B cell (primary cell): Measurements from ENCODE around the gene FOSB. TPM values are rescaled to one million over a fixed set of nuclear protein-coding genes. Genes with fewer than 3 reads are reported as not detected.
A peak's percentile ranks its signal among the peaks of the same experiment; 100 is the strongest.

Experiments used
- ATAC-seq: fragments of 200-7000 bp; cut with Tn5 transposase; one replicate; pipeline ENCODE4 v1.10.0; 2021; ENCODE audit warnings: low read depth, mild to moderate bottlenecking, moderate number of reproducible peaks, moderate library complexity
- CTCF ChIA-PET: fragments of 350-600 bp; sonication (Branson Sonifier 250); formaldehyde crosslinking; loops from one replicate; lab custom pipeline; 2021; ENCODE audit warnings: antibody characterized with exemption, inconsistent platforms; lab: Charles Lee
- POLR2A ChIA-PET: fragments of 350-600 bp; sonication (Branson Sonifier 250); formaldehyde crosslinking; loops from one replicate; lab custom pipeline; 2021; ENCODE audit warnings: antibody characterized with exemption; lab: Charles Lee
- DNase-seq: peaks from one replicate; pipeline ENCODE4 v3.0.0; 2013
- H2AFZ ChIP-seq: 2 replicates; pipeline ENCODE4 v1.6.1; 2012; ENCODE audit warnings: mild to moderate bottlenecking, low read depth, low read length; ENCODE audit not compliant: insufficient read depth, poor library complexity, severe bottlenecking
- H3K27ac ChIP-seq, 2 donors: 1 replicate in 1 of 2; 2 replicates in 1 of 2; pipeline ENCODE4 v1.5.1; 2012 to 2013; ENCODE audit warnings: low read length in 2 of 2, mild to moderate bottlenecking in 2 of 2, moderate library complexity in 1 of 2
- H3K27me3 ChIP-seq, 4 experiments: fragments of 200-600 bp in 1 of 4; sonication (generic) in 1 of 4; replicated peaks in 1 of 4; 1 replicate in 2 of 4; 2 replicates in 2 of 4; pipeline versions ENCODE4 v1.6.1 to v1.7.0; 2013 to 2016; ENCODE audit warnings: low read length in 3 of 4, mild to moderate bottlenecking in 2 of 4, mixed read lengths in 1 of 4, moderate library complexity in 1 of 4; ENCODE audit not compliant: insufficient read depth in 4 of 4, control insufficient read depth in 3 of 4; ENCODE audit errors: control extremely low read depth in 1 of 4
- H3K36me3 ChIP-seq, 2 experiments: replicated peaks in 1 of 2; 1 replicate in 1 of 2; 2 replicates in 1 of 2; pipeline versions ENCODE4 v1.6.1 to v1.7.1; 2013; ENCODE audit warnings: low read length in 1 of 2; ENCODE audit not compliant: insufficient read depth in 2 of 2, control insufficient read depth in 1 of 2; ENCODE audit errors: control extremely low read depth in 1 of 2, extremely low read depth in 1 of 2
- H3K4me1 ChIP-seq, 2 donors: fragments of 200-600 bp in 1 of 2; sonication (generic) in 1 of 2; 1 replicate in 1 of 2; 2 replicates in 1 of 2; pipeline versions ENCODE4 v1.5.1 to v1.6.1; 2013 to 2017; ENCODE audit warnings: low read length in 2 of 2; ENCODE audit not compliant: control insufficient read depth in 2 of 2, insufficient read depth in 2 of 2
- H3K4me2 ChIP-seq: replicated peaks from 2 replicates; pipeline ENCODE3; 2012; ENCODE audit warnings: mild to moderate bottlenecking, low read depth, low read length; ENCODE audit not compliant: poor library complexity, severe bottlenecking
- H3K4me3 ChIP-seq, 5 experiments: fragments of 200-600 bp in 1 of 5; sonication (generic) in 1 of 5; 1 replicate in 3 of 5; 2 replicates in 2 of 5; pipeline versions ENCODE4 v1.5.1 to v1.7.0; 2011 to 2016; ENCODE audit warnings: low read length in 4 of 5, mild to moderate bottlenecking in 4 of 5, low read depth in 2 of 5, control low read depth in 1 of 5, moderate library complexity in 1 of 5; ENCODE audit not compliant: insufficient read depth in 1 of 5; ENCODE audit errors: control extremely low read depth in 1 of 5, extremely low read depth in 1 of 5
- H3K79me2 ChIP-seq: fragments of 200-600 bp; sonication (generic); one replicate; pipeline ENCODE4 v1.6.0; 2016; ENCODE audit warnings: low read length; ENCODE audit not compliant: control insufficient read depth, insufficient read depth
- H3K9ac ChIP-seq: fragments of 200-600 bp; sonication (generic); 2 replicates; pipeline ENCODE4 v1.6.1; 2017; ENCODE audit warnings: mild to moderate bottlenecking, low read length, moderate library complexity
- H3K9me3 ChIP-seq, 3 donors: one replicate each; pipeline versions ENCODE4 v1.6.1 to v1.7.1; 2013; ENCODE audit warnings: low read length in 2 of 3; ENCODE audit not compliant: control insufficient read depth in 2 of 3, insufficient read depth in 1 of 3; ENCODE audit errors: control extremely low read depth in 1 of 3
- H4K20me1 ChIP-seq: 2 replicates; pipeline ENCODE4 v1.6.0; 2012; ENCODE audit warnings: mild to moderate bottlenecking, low read length; ENCODE audit not compliant: insufficient read depth, control insufficient read depth, poor library complexity, severe bottlenecking
- H3K27ac Mint-ChIP-seq: one replicate; pipeline ENCODE4 v1.8.0; 2021; ENCODE audit warnings: mixed read lengths
- H3K27me3 Mint-ChIP-seq: one replicate; pipeline ENCODE4 v1.8.0; 2021; ENCODE audit warnings: mixed read lengths
- H3K4me1 Mint-ChIP-seq: one replicate; pipeline ENCODE4 v1.8.0; 2021; ENCODE audit warnings: mixed read lengths
- H3K4me3 Mint-ChIP-seq: one replicate; pipeline ENCODE4 v1.8.0; 2021; ENCODE audit warnings: mixed read lengths
- H3K9me3 Mint-ChIP-seq: one replicate; pipeline ENCODE4 v1.8.0; 2022; ENCODE audit warnings: mixed read lengths; ENCODE audit not compliant: insufficient read depth
- CTCF ChIP-seq: fragments of 200-600 bp; IDR thresholded peaks from one replicate; pipeline ENCODE4 v1.8.0; 2022; ENCODE audit warnings: antibody characterized with exemption, mild to moderate bottlenecking
- EZH2 ChIP-seq: IDR thresholded peaks from 2 replicates; pipeline ENCODE4 v1.6.1; 2012; ENCODE audit warnings: borderline replicate concordance, low read depth, mild to moderate bottlenecking, moderate library complexity, low read length; ENCODE audit not compliant: insufficient read depth, poor library complexity, severe bottlenecking
- WGBS: methylation state at CpG from one replicate; pipeline ENCODE4 v1.1.5; 2013; ENCODE audit warnings: missing lambda C conversion rate; ENCODE audit not compliant: insufficient coverage; 5-methylcytosine and 5-hydroxymethylcytosine counted together
- intact Hi-C: fragments of 100-400 bp; cut with micrococcal nuclease; formaldehyde crosslinking; loops from one replicate; pipeline ENCODE4 v1.10.0; 2022
- polyA plus RNA-seq: library from polyadenylated mRNA; depleted of rRNA; stranded (reverse); fragments of >200 nt; gene quantifications from 2 replicates; pipeline ENCODE4 v1.2.3, GENCODE V29; 2012
- total RNA-seq, 2 donors: library from RNA; stranded (reverse); fragments of 120-200 nt in 1 of 2; gene quantifications; 1 replicate in 1 of 2; 2 replicates in 1 of 2; pipeline versions ENCODE4 v1.2.3 to v1.2.4, GENCODE V29; 2013 to 2022

FOSB gene
- total and polyA plus RNA-seq, 2 donors (not counting 1 experiment from before 2014, with no cell fraction given), result 39.6 to 2,860 TPM

DNA sequence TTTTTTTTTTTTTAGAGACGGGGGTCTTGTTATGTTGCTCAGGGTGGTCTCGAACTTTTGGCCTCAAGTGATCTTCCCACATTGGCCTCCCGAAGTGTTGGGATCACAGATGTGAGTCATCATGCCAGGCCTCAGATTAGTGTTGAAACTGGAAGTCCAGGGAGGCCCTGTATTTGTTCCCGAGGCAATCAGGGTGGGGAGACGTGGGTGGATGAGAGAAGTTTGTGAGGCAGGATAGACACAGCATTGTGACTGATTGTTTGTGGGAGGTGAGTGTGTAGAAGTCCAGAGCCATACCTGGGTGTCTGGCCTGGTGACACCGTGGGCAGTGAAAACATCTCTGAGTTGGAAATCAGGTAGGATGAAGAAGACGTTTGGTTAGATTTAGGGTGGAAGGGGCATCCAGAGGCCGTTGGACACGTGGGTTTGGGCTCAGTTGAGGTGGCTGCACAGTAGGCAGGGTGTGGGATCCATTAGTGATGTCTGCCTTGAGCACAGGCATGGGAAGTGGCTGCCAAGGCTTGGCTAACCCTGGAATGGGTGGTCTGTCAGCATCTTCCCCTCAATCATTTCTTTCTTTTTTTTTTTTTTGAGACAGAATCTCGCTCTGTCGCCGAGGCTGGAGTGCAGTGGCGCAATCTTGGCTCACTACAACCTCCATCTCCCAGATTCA, 16.6 kb downstream of the FOSB start:
- DNase-seq (peak; percentile 30), ATAC-seq (no peak)
- no peak overlapping the region for H3K4me3 ChIP-seq
- no peaks in the 10 kb centered on the region for H3K79me2 ChIP-seq
- WGBS, result 100% methylated on average over 3 of the region's 13 CpGs
- H3K27ac ChIP-seq, result no peak overlapping the region
- CTCF ChIA-PET, result interaction anchor here (0.6 to 10.4 kb wide), 17 partner anchors 11 to 158 kb away, joined by 3 to 453 read pairs (median 11); partner anchors contain the start of genes FOSB and RTN2
- H3K4me1 ChIP-seq, result peaks cover 3 to 9% of the 10 kb centered on the region in 2 donors
- H3K27me3 ChIP-seq, result no peaks in the 10 kb centered on the region
- peaks cover 12% of the 10 kb centered on the region for H3K4me1 Mint-ChIP-seq
- no peak overlapping the region for H3K4me3 Mint-ChIP-seq
- H3K27ac Mint-ChIP-seq, result no peak overlapping the region
- intact Hi-C loops, result loop anchor here (2.0 to 10.0 kb wide), 3 partner anchors 16 to 240 kb away; partner anchors contain the start of gene EXOC3L2
- no peaks in the 10 kb centered on the region for H3K9me3 Mint-ChIP-seq
- no peak overlapping the region for H3K4me2 ChIP-seq
- H3K9ac ChIP-seq, result no peak overlapping the region
- TF ChIP-seq EZH2 (no peak), CTCF (no peak)
- no peaks in the 10 kb centered on the region for H3K27me3 Mint-ChIP-seq
- POLR2A ChIA-PET, result interaction anchor here (0.6 to 1.6 kb wide), 2 partner anchors 15 to 1627 kb away, joined by 5 to 7 read pairs; no protein-coding TSS in a partner anchor
- H3K36me3 ChIP-seq, result no peaks in the 10 kb centered on the region
- no peak overlapping the region for H2AFZ ChIP-seq
- H4K20me1 ChIP-seq, result no peaks in the 10 kb centered on the region
- no peaks in the 10 kb centered on the region for H3K9me3 ChIP-seq
